Measurements from ENCODE around the gene SMIM31.

The SMIM31 gene

DNA sequence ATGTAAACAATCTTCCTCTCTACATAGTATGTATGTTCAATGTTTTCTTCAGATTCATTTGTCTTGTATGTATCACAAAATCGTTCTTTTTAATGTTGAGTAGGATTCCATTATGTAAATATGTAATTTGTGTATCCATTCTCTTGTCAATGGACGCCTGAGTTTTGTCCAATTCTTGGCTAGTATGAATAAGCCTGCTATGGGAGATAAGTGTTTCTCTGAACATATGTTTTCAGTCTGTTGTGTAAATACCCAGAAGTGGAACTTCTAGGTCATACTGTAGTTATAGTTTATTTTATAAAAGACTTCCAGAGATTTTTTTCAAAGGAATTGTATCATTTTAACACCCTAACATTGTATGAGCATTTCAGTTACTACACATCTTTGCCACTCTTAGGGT lies 2.8 kb downstream of the SMIM31 start:
- no peak overlapping the region for H3K27ac ChIP-seq (ENCODE audit: insufficient read depth, low read depth, low read length, poor library complexity, severe bottlenecking)
- no peaks in the 10 kb centered on the region for H3K36me3 ChIP-seq (ENCODE audit: control insufficient read depth, insufficient read depth, low read length)
- no peak overlapping the region for H3K4me3 ChIP-seq (ENCODE audit: insufficient read depth, low read depth, low read length)
- H3K27me3 ChIP-seq (ENCODE audit: control insufficient read depth, insufficient read depth, low read length, poor library complexity, severe bottlenecking), result no peaks in the 10 kb centered on the region
- WGBS, 2 experiments, result 88 to 93% methylated on average over 2 of the region's 2 CpGs
- H3K9me3 ChIP-seq (ENCODE audit: control insufficient read depth, low read length), result no peaks in the 10 kb centered on the region
- no peaks in the 10 kb centered on the region for H3K4me1 ChIP-seq (ENCODE audit: control insufficient read depth, insufficient read depth, low read length)

DNA sequence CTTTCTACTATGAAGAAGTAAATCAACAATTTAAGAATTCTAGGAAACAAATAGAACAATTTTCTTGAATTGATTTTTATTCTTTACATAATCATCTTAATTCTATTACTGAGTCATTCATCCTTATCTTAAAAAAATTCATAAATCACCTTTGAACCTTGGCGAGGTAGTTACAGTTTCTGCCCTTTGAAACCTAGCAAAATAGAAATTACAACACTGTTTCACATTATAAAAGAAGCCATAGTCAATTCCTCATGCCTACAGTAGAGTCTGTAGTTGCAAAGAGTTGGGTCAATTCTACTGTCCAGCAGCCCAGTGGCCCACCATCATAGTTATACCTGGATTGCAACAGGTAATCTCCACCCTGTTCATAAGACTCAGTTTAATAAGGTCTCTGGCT lies 7.3 kb downstream of the SMIM31 start:
- no peaks in the 10 kb centered on the region for H3K36me3 ChIP-seq (ENCODE audit: control insufficient read depth, insufficient read depth, low read length)
- WGBS, 2 experiments, result 95 to 96% methylated on average over 1 of the region's 1 CpG
- no peaks in the 10 kb centered on the region for H3K4me1 ChIP-seq (ENCODE audit: control insufficient read depth, insufficient read depth, low read length)
- H3K27me3 ChIP-seq (ENCODE audit: control insufficient read depth, insufficient read depth, low read length, poor library complexity, severe bottlenecking), result no peaks in the 10 kb centered on the region
- no peak overlapping the region for H3K27ac ChIP-seq (ENCODE audit: insufficient read depth, low read depth, low read length, poor library complexity, severe bottlenecking)
- H3K9me3 ChIP-seq (ENCODE audit: control insufficient read depth, low read length), result no peaks in the 10 kb centered on the region
- H3K4me3 ChIP-seq (ENCODE audit: insufficient read depth, low read depth, low read length), result no peak overlapping the region

DNA sequence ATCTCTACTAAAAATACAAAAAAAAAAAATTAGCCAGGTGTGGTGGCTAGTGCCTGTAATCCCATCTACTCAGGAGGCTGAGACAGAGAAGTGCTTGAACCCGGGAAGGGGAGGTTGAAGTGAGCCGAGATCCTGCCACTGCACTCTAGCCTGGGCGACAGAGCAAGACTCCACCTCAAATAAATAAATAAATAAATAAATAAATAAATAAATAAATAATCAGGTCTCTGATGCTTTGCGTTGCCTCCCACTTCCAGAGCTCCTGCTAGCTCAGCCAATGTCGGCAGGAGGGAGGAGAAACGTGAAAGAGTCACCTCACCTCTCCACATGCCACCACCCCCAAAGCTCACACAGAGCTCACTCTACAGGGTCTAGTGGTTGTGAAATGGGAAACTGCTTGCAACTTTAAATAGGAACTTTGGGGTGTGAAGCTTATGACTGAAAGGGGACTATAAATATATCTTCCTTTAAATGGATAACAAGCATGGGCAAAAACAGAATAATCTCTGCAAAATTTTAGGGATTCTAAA lies 7.9 kb downstream of the SMIM31 start:
- 84 to 97% methylated on average over 3 to 5 of the region's 6 CpGs for WGBS, 2 experiments
- no peaks in the 10 kb centered on the region for H3K9me3 ChIP-seq (ENCODE audit: control insufficient read depth, low read length)

DNA sequence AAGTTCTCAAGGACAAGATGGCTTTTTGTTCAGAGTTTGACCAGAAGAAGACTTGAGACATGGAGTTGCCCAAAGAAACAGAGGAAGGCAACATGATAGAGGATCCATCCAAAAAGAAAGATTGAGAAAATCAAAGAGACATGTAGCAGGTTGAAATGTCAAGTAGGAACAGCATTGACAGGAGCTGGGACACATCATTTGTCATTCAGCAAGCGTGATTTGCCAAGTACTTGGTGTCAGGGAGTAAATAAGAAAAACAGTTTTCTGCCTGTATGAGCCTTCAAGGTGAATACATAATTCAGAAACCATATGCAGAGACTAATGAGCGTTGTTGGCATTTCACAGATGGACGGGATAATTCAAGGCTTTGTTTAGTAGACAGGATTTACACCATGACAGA lies 11.2 kb downstream of the SMIM31 start:
- no peaks in the 10 kb centered on the region for H3K9me3 ChIP-seq (ENCODE audit: control insufficient read depth, low read length)
- no peaks in the 10 kb centered on the region for H3K27me3 ChIP-seq (ENCODE audit: control insufficient read depth, insufficient read depth, low read length, poor library complexity, severe bottlenecking)
- no peak overlapping the region for H3K27ac ChIP-seq (ENCODE audit: insufficient read depth, low read depth, low read length, poor library complexity, severe bottlenecking)
- no peak overlapping the region for H3K4me3 ChIP-seq (ENCODE audit: insufficient read depth, low read depth, low read length)
- no peaks in the 10 kb centered on the region for H3K36me3 ChIP-seq (ENCODE audit: control insufficient read depth, insufficient read depth, low read length)
- 93 to 95% methylated on average over 3 of the region's 3 CpGs for WGBS, 2 experiments
- H3K4me1 ChIP-seq (ENCODE audit: control insufficient read depth, insufficient read depth, low read length), result no peaks in the 10 kb centered on the region

More for the DNA sequence above, 7.9 kb downstream of the SMIM31 start:
- no peak overlapping the region for H3K27ac ChIP-seq (ENCODE audit: insufficient read depth, low read depth, low read length, poor library complexity, severe bottlenecking)
- H3K27me3 ChIP-seq (ENCODE audit: control insufficient read depth, insufficient read depth, low read length, poor library complexity, severe bottlenecking), result no peaks in the 10 kb centered on the region
- no peaks in the 10 kb centered on the region for H3K36me3 ChIP-seq (ENCODE audit: control insufficient read depth, insufficient read depth, low read length)
- H3K4me1 ChIP-seq (ENCODE audit: control insufficient read depth, insufficient read depth, low read length), result no peaks in the 10 kb centered on the region
- H3K4me3 ChIP-seq (ENCODE audit: insufficient read depth, low read depth, low read length), result no peak overlapping the region

DNA sequence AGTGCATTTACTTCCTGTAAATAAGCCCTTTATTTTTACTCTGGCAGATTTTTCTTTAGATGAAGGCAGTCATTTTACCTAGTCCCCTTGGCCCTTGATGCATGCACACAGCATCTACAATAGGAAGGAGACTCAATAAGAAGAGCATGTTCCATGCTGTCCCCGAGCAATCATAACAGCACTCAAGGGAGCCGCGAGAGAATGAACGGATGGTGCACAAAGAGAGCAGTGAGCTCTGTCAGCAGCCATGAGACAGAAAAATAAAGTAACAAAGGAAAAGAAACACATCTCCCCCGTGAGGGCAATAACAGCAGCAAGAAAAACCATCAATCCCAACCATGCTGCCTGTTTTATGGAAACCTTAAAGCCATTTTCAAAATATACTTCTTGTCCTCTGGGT lies 11.9 kb downstream of the SMIM31 start:
- 88% methylated on average over 5 of the region's 5 CpGs for WGBS, 2 experiments
- no peak overlapping the region for H3K27ac ChIP-seq (ENCODE audit: insufficient read depth, low read depth, low read length, poor library complexity, severe bottlenecking)
- no peaks in the 10 kb centered on the region for H3K36me3 ChIP-seq (ENCODE audit: control insufficient read depth, insufficient read depth, low read length)

DNA sequence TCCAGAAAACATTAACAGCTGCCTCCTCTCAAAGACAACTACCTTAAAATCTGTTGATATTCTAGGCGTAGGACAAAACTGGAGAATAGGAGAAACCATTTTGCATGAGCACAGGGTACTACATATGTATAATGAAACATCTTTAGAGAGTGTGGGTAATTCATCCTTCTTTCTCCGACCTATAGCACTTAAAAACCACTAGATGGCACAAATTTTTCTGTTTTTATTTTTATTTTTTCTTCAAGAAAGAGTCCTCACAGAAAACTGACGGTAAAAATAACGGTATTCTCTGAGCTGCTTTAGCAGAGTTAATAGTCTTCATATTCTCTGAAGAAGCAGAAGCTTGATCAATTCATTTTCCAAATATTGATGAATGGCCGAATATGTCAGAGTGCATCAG lies 14.6 kb downstream of the SMIM31 start:
- Histone ChIP-seq H3K36me3 (ENCODE audit: control insufficient read depth, insufficient read depth, low read length) (no peaks in the 10 kb centered on the region), H3K27ac (ENCODE audit: insufficient read depth, low read depth, low read length, poor library complexity, severe bottlenecking) (no peak overlapping the region), H3K4me1 (ENCODE audit: control insufficient read depth, insufficient read depth, low read length) (no peaks in the 10 kb centered on the region), H3K4me3 (ENCODE audit: insufficient read depth, low read depth, low read length) (no peak overlapping the region), H3K9me3 (ENCODE audit: control insufficient read depth, low read length) (no peaks in the 10 kb centered on the region), H3K27me3 (ENCODE audit: control insufficient read depth, insufficient read depth, low read length, poor library complexity, severe bottlenecking) (no peaks in the 10 kb centered on the region)
- WGBS, 2 experiments, result 54 to 56% methylated on average over 4 to 5 of the region's 5 CpGs

More for the DNA sequence above, 11.9 kb downstream of the SMIM31 start:
- Histone ChIP-seq H3K4me3 (ENCODE audit: insufficient read depth, low read depth, low read length) (no peak overlapping the region), H3K9me3 (ENCODE audit: control insufficient read depth, low read length) (no peaks in the 10 kb centered on the region), H3K27me3 (ENCODE audit: control insufficient read depth, insufficient read depth, low read length, poor library complexity, severe bottlenecking) (no peaks in the 10 kb centered on the region), H3K4me1 (ENCODE audit: control insufficient read depth, insufficient read depth, low read length) (no peaks in the 10 kb centered on the region)

DNA sequence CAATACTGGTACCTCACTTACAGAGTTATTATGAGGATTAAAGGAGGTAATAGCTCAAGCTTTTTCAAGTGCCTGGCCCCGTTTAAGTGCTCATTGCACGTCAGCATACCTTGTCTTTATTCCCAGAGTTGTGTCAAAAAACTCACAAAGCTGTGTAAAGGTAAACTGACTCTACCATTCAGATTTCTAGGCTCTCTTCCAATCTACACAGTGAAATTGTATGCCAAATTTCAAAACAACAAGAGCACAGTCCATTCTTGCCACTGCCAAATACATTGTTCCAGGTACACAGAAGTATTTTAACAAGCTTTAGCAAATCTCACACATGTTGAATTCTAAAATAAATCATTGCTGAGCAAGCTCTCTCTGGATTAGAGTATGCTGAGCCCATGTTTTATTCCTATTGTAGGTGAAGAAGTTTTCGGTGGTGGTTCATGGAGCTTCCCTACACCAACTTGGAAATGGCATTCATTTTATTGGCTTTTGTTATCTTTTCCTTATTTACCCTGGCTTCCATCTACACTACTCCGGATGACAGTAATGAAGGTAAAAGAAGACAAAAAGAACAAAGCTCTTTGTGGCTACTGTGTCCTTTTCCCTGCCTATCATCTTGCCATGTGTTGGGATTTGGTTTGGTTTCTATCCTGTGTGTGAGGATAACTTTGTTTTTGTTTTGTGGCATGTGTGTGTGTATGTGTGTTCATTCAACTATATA lies 16.2 kb downstream of the SMIM31 start:
- no peaks in the 10 kb centered on the region for H3K36me3 ChIP-seq (ENCODE audit: control insufficient read depth, insufficient read depth, low read length)
- no peak overlapping the region for H3K4me3 ChIP-seq (ENCODE audit: insufficient read depth, low read depth, low read length)
- no peaks in the 10 kb centered on the region for H3K27me3 ChIP-seq (ENCODE audit: control insufficient read depth, insufficient read depth, low read length, poor library complexity, severe bottlenecking)
- H3K4me1 ChIP-seq (ENCODE audit: control insufficient read depth, insufficient read depth, low read length), result peaks cover 1% of the 10 kb centered on the region
- H3K27ac ChIP-seq (ENCODE audit: insufficient read depth, low read depth, low read length, poor library complexity, severe bottlenecking), result no peak overlapping the region
- H3K9me3 ChIP-seq (ENCODE audit: control insufficient read depth, low read length), result no peaks in the 10 kb centered on the region
- 91 to 95% methylated on average over 3 to 4 of the region's 4 CpGs for WGBS, 2 experiments

DNA sequence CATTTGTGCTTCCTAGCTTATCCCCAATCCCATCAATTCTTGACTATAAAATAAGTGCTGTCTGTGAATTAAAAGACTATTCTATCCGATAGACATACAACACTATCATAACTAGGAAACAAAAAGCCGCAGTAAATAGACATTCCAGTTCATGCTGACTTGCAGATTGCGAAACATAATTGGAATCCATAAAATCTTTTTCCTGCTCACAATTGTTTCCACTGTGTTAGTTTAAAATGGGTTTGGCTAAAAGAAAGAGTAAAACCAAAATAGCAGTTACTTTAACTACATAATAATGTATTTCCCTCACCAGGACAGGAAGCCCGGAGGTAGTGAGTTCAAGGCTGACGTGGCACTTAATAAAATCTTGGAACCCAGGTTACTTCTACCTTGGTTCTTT lies 17.2 kb downstream of the SMIM31 start:
- H3K4me1 ChIP-seq (ENCODE audit: control insufficient read depth, insufficient read depth, low read length), result peaks cover 5% of the 10 kb centered on the region
- H3K4me3 ChIP-seq (ENCODE audit: insufficient read depth, low read depth, low read length), result no peak overlapping the region
- H3K27ac ChIP-seq (ENCODE audit: insufficient read depth, low read depth, low read length, poor library complexity, severe bottlenecking), result no peak overlapping the region
- H3K36me3 ChIP-seq (ENCODE audit: control insufficient read depth, insufficient read depth, low read length), result no peaks in the 10 kb centered on the region
- no peaks in the 10 kb centered on the region for H3K27me3 ChIP-seq (ENCODE audit: control insufficient read depth, insufficient read depth, low read length, poor library complexity, severe bottlenecking)
- H3K9me3 ChIP-seq (ENCODE audit: control insufficient read depth, low read length), result no peaks in the 10 kb centered on the region
- WGBS, 2 experiments, result 87% methylated on average over 5 of the region's 5 CpGs

DNA sequence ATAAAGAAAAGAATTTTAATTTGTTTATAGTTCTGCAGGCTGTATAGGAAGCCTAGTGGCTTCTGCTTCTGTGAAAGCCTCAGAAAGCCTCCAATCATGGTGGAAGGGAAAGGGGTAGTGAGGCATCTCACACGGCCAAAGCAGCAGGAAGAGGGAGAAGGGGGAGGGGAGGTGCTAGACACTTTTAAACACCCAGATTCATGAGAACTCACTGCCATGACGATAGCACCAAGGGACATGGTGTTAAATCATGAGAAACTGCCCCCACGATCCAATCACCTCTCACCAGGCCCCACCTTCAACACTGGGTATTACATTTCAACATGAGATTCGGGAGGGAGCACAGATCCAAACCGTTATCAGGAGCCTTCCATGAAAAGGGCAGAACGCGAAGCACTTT lies 18.1 kb downstream of the SMIM31 start:
- 93 to 96% methylated on average over 5 to 7 of the region's 7 CpGs for WGBS, 2 experiments
- Histone ChIP-seq H3K4me1 (ENCODE audit: control insufficient read depth, insufficient read depth, low read length) (peaks cover 5% of the 10 kb centered on the region), H3K9me3 (ENCODE audit: control insufficient read depth, low read length) (no peaks in the 10 kb centered on the region), H3K36me3 (ENCODE audit: control insufficient read depth, insufficient read depth, low read length) (no peaks in the 10 kb centered on the region), H3K4me3 (ENCODE audit: insufficient read depth, low read depth, low read length) (no peak overlapping the region), H3K27me3 (ENCODE audit: control insufficient read depth, insufficient read depth, low read length, poor library complexity, severe bottlenecking) (no peaks in the 10 kb centered on the region), H3K27ac (ENCODE audit: insufficient read depth, low read depth, low read length, poor library complexity, severe bottlenecking) (no peak overlapping the region)

DNA sequence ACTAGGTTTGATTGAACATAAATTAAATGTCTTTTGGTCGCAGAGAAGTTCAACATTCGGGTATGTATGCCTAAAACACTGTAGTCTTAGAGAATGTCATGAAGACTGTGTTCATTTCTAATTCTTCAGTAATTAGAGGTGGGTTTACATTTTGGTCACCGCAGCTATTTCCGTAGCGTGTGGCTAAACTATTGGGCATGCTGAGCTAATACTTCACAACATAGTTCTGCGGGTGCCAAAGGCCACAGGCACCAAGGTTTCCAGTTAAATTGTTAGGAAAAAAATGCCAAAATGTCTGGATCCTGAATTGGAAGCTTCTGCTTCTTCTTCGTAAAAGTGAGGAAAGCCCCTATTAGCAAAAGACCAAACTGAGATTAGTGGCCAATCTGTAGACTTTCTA lies 25.1 kb downstream of the SMIM31 start:
- no peaks in the 10 kb centered on the region for H3K9me3 ChIP-seq (ENCODE audit: control insufficient read depth, low read length)

More for the DNA sequence above, 25.1 kb downstream of the SMIM31 start:
- H3K4me1 ChIP-seq (ENCODE audit: control insufficient read depth, insufficient read depth, low read length), result peaks cover 5% of the 10 kb centered on the region
- no peak overlapping the region for H3K4me3 ChIP-seq (ENCODE audit: insufficient read depth, low read depth, low read length)
- no peak overlapping the region for H3K27ac ChIP-seq (ENCODE audit: insufficient read depth, low read depth, low read length, poor library complexity, severe bottlenecking)
- 93 to 96% methylated on average over 7 of the region's 7 CpGs for WGBS, 2 experiments
- H3K36me3 ChIP-seq (ENCODE audit: control insufficient read depth, insufficient read depth, low read length), result no peaks in the 10 kb centered on the region
- H3K27me3 ChIP-seq (ENCODE audit: control insufficient read depth, insufficient read depth, low read length, poor library complexity, severe bottlenecking), result no peaks in the 10 kb centered on the region

Data from ectodermal cell (in vitro differentiated cells).